IMR-90 (cell line): ENCODE measurements around the gene PRCP. TPM values are rescaled to one million over a fixed set of nuclear protein-coding genes. Genes with fewer than 3 reads are reported as not detected.

Experiments
- ATAC-seq: fragments of 200-7000 bp; cut with Tn5 transposase; 2 replicates; pipeline ENCODE4 v1.9.1; 2020; ENCODE audit warnings: low read depth, mild to moderate bottlenecking, moderate library complexity
- BruUV-seq: library from RNA; stranded (reverse); fragments of 400-500 nt; replicated peaks from 2 replicates; lab custom pipeline; 2021; lab: Mats Ljungman, UMichigan
- CTCF ChIA-PET: fragments of 300-600 bp; formaldehyde crosslinking; extraction: SDS; loops from one replicate; lab custom pipeline; 2021; ENCODE audit warnings: antibody characterized with exemption; lab: Yijun Ruan, JAX
- POLR2A ChIA-PET: fragments of 300-600 bp; sonication (Branson Sonifier 250); formaldehyde crosslinking; loops from one replicate; lab custom pipeline; 2022; ENCODE audit warnings: antibody characterized with exemption; ENCODE audit not compliant: unreplicated experiment; lab: Charles Lee
- DNase-seq: peaks from one replicate; pipeline ENCODE4 v3.0.0; 2013
- H2AFZ ChIP-seq: replicated peaks from 2 replicates; pipeline ENCODE3; 2013; ENCODE audit warnings: low read length, mild to moderate bottlenecking; ENCODE audit not compliant: poor library complexity
- H2AK5ac ChIP-seq: 2 replicates; pipeline ENCODE4 v1.6.1; 2013; ENCODE audit warnings: low read depth, low read length, inconsistent platforms
- H2AK9ac ChIP-seq: replicated peaks from 2 replicates; pipeline ENCODE3; 2013; ENCODE audit warnings: mild to moderate bottlenecking, low read depth, low read length, moderate library complexity; ENCODE audit not compliant: poor library complexity
- H2BK120ac ChIP-seq: 2 replicates; pipeline ENCODE4 v1.6.1; 2013; ENCODE audit warnings: low read depth, low read length, inconsistent platforms
- H2BK15ac ChIP-seq: 3 replicates; pipeline ENCODE4 v1.6.1; 2013; ENCODE audit warnings: low read depth, low read length, inconsistent platforms
- H2BK20ac ChIP-seq: 2 replicates; pipeline ENCODE4 v1.6.1; 2013; ENCODE audit warnings: low read depth, mild to moderate bottlenecking, inconsistent platforms, low read length, moderate library complexity
- H2BK5ac ChIP-seq: 2 replicates; pipeline ENCODE4 v1.6.1; 2013; ENCODE audit warnings: mild to moderate bottlenecking, low read depth, low read length, inconsistent platforms; ENCODE audit not compliant: poor library complexity, severe bottlenecking
- H3K14ac ChIP-seq: replicated peaks from 2 replicates; pipeline ENCODE4 v1.6.1; 2013; ENCODE audit warnings: low read depth, low read length, inconsistent platforms
- H3K18ac ChIP-seq: 2 replicates; pipeline ENCODE4 v1.6.1; 2013; ENCODE audit warnings: low read depth, low read length, control low read depth
- H3K23ac ChIP-seq: 2 replicates; pipeline ENCODE4 v1.6.1; 2013; ENCODE audit warnings: low read depth, low read length, inconsistent platforms
- H3K27ac ChIP-seq: 2 replicates; pipeline ENCODE4 v1.5.1; 2013; ENCODE audit warnings: mild to moderate bottlenecking, control low read depth, low read length; ENCODE audit not compliant: insufficient read depth
- H3K27me3 ChIP-seq: 2 replicates; pipeline ENCODE4 v1.6.1; 2013; ENCODE audit warnings: low read length; ENCODE audit not compliant: control insufficient read depth, insufficient read depth
- H3K36me3 ChIP-seq: 2 replicates; pipeline ENCODE4 v1.6.1; 2013; ENCODE audit warnings: low read length, mixed read lengths; ENCODE audit not compliant: control insufficient read depth, insufficient read depth
- H3K4ac ChIP-seq: 2 replicates; pipeline ENCODE4 v1.6.1; 2013; ENCODE audit warnings: low read depth, low read length, inconsistent platforms
- H3K4me1 ChIP-seq: 2 replicates; pipeline ENCODE4 v1.6.1; 2013; ENCODE audit warnings: low read length, mixed read lengths; ENCODE audit not compliant: control insufficient read depth, insufficient read depth
- H3K4me2 ChIP-seq: 2 replicates; pipeline ENCODE4 v1.6.1; 2013; ENCODE audit warnings: low read depth, mild to moderate bottlenecking, control low read depth, low read length, moderate library complexity
- H3K4me3 ChIP-seq: 2 replicates; pipeline ENCODE4 v1.5.1; 2013; ENCODE audit warnings: low read depth, mild to moderate bottlenecking, control low read depth, low read length, moderate library complexity; ENCODE audit not compliant: insufficient read depth
- H3K56ac ChIP-seq: 2 replicates; pipeline ENCODE4 v1.6.1; 2013; ENCODE audit warnings: low read length, inconsistent platforms; ENCODE audit not compliant: insufficient read depth; ENCODE audit errors: extremely low read depth
- H3K79me1 ChIP-seq, 2 experiments: 2 replicates each; pipeline ENCODE4 v1.6.1; 2013; ENCODE audit warnings: low read length in 2 of 2, inconsistent platforms in 1 of 2, low read depth in 1 of 2
- H3K9ac ChIP-seq: 2 replicates; pipeline ENCODE4 v1.6.1; 2013; ENCODE audit warnings: low read depth, low read length, control low read depth
- H3K9me1 ChIP-seq: 2 replicates; pipeline ENCODE4 v1.6.1; 2013; ENCODE audit warnings: low read length, inconsistent platforms; ENCODE audit not compliant: insufficient read depth
- H3K9me3 ChIP-seq: 2 replicates; pipeline ENCODE4 v1.6.1; 2013; ENCODE audit warnings: low read length; ENCODE audit not compliant: control insufficient read depth, insufficient read depth
- H4K20me1 ChIP-seq: 2 replicates; pipeline ENCODE4 v1.6.1; 2013; ENCODE audit warnings: low read length, inconsistent platforms; ENCODE audit not compliant: insufficient read depth
- H4K5ac ChIP-seq: 2 replicates; pipeline ENCODE4 v1.6.1; 2013; ENCODE audit warnings: mild to moderate bottlenecking, low read depth, low read length, control low read depth
- H4K8ac ChIP-seq, 2 experiments: 2 replicates each; pipeline ENCODE4 v1.6.1; 2013; ENCODE audit warnings: low read depth in 2 of 2, low read length in 2 of 2, control low read depth in 1 of 2, inconsistent platforms in 1 of 2
- H4K91ac ChIP-seq: 2 replicates; pipeline ENCODE4 v1.6.1; 2013; ENCODE audit warnings: low read depth, low read length, inconsistent platforms; ENCODE audit not compliant: insufficient read depth
- FOS ChIP-seq: fragments of 150-350 bp; IDR thresholded peaks from 2 replicates; pipeline ENCODE4 v1.6.1; 2016; ENCODE audit warnings: low read depth, low read length
- NFE2L2 ChIP-seq: fragments of 150-350 bp; IDR thresholded peaks from 2 replicates; pipeline ENCODE4 v1.6.1; 2016; ENCODE audit warnings: low read depth, mild to moderate bottlenecking, low read length
- POLR2A ChIP-seq: IDR thresholded peaks from 2 replicates; pipeline ENCODE4 v1.6.1; 2012; ENCODE audit warnings: mild to moderate bottlenecking, low read depth, low read length
- RCOR1 ChIP-seq: IDR thresholded peaks from 2 replicates; pipeline ENCODE4 v1.6.1; 2012; ENCODE audit warnings: mild to moderate bottlenecking, low read length, improper control_type of control experiment; ENCODE audit not compliant: insufficient replicate concordance
- dilution Hi-C: fragments of 300-500 bp; cut with HindIII; formaldehyde crosslinking; loops from one replicate; pipeline ENCODE4 v1.14.3; 2018; ENCODE audit warnings: low sequenced_read_pairs; ENCODE audit not compliant: unreplicated experiment
- in situ Hi-C: fragments of 300-500 bp; cut with MboI; formaldehyde crosslinking; loops from 3 replicates; pipeline ENCODE4 v1.14.3; 2019; ENCODE audit warnings: low sequenced_read_pairs, inconsistent platforms, mixed read lengths
- intact Hi-C: fragments of 100-400 bp; cut with micrococcal nuclease; formaldehyde crosslinking; loops from 2 replicates; pipeline ENCODE4 v1.10.0; 2022
- polyA plus RNA-seq, 3 experiments: library from polyadenylated mRNA; depleted of rRNA; stranded (reverse); fragments of >200 nt; gene quantifications; 2 replicates each; pipeline ENCODE4 v1.2.3, GENCODE V29; 2012; ENCODE audit warnings: low replicate concordance in 1 of 3
- total RNA-seq: library from RNA; depleted of rRNA; stranded (reverse); fragments of >200 nt; gene quantifications from 2 replicates; pipeline ENCODE4 v1.2.3, GENCODE V29; 2012
- TF ChIP-seq, protein P1 (sequence below): conservative IDR thresholded peaks from 2 replicates; pipeline ENCODE4 v1.5.1; 2012; ENCODE audit warnings: mild to moderate bottlenecking, low read depth, low read length, improper control_type of control experiment

PRCP gene
- total and polyA plus RNA-seq, 2 of the 4 experiments (the other 2 are of a cell fraction): 31.7 to 64.9 TPM

DNA sequence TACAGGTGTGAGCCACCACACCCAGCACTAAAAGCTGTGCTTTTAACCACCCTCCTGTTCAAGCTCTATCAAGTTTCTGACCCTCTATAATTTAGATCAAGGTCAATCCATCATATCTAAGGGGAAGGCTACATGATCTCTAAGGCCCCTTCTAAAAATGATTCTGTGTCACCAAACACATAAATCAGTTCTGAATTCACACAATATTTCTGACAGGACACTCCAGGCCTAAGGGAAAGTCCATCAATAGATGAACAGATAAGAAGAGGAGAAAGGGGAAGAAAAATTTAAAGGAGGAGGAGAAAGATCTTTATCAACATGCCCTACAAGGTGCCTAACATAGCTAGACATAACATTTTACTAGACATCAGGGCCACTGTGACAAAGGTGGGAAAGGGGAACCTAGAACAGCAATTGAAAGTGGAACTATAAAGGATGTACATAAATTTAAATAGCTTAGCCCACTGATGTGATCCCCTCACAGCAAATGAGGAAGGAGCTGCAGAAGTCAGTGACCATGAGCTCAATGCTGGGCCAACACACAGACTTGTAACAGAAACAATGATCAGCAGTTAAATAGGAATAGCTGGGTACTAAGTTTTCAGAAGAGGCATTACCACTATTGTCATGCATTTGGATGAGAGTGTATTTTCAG, 4.7 kb downstream of the PRCP start:
- no TSS peak for BruUV-seq
- no peak overlapping the region for H3K4me2 ChIP-seq
- H2AFZ ChIP-seq: no peak overlapping the region
- ChIA-PET CTCF (interaction anchor here (0.8 to 1.8 kb wide), 2 partner anchors 18 to 28 kb away, joined by 3 to 8 read pairs; no protein-coding TSS in a partner anchor), POLR2A (no interaction called here)
- TF ChIP-seq FOS (no peak), NFE2L2 (no peak), RCOR1 (no peak), POLR2A (no peak)
- TF ChIP-seq, protein P1, sequence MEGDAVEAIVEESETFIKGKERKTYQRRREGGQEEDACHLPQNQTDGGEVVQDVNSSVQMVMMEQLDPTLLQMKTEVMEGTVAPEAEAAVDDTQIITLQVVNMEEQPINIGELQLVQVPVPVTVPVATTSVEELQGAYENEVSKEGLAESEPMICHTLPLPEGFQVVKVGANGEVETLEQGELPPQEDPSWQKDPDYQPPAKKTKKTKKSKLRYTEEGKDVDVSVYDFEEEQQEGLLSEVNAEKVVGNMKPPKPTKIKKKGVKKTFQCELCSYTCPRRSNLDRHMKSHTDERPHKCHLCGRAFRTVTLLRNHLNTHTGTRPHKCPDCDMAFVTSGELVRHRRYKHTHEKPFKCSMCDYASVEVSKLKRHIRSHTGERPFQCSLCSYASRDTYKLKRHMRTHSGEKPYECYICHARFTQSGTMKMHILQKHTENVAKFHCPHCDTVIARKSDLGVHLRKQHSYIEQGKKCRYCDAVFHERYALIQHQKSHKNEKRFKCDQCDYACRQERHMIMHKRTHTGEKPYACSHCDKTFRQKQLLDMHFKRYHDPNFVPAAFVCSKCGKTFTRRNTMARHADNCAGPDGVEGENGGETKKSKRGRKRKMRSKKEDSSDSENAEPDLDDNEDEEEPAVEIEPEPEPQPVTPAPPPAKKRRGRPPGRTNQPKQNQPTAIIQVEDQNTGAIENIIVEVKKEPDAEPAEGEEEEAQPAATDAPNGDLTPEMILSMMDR: no peak
- no peak overlapping the region for H3K14ac ChIP-seq
- intact Hi-C loops: no loop called here
- 0 out of 2 replicates have a peak, but pooled peaks cover 1% of the 10 kb centered on the region for H3K4me1 ChIP-seq
- H3K9me1 ChIP-seq: 0 out of 2 replicates have a peak, but pooled peaks cover 2% of the 10 kb centered on the region
- no peak overlapping the region for H3K27ac ChIP-seq
- in situ Hi-C loops: no loop called here
- H2BK120ac ChIP-seq: no peak overlapping the region
- H4K5ac ChIP-seq: no peak overlapping the region
- H4K20me1 ChIP-seq: no peaks in the 10 kb centered on the region
- no peak overlapping the region for H2AK9ac ChIP-seq
- ATAC-seq: no peak
- H4K91ac ChIP-seq: no peak overlapping the region
- no peaks in the 10 kb centered on the region for H3K9me3 ChIP-seq
- H3K4me3 ChIP-seq: no peak overlapping the region
- H2BK5ac ChIP-seq: no peak overlapping the region
- no peak overlapping the region for H3K56ac ChIP-seq
- H3K4ac ChIP-seq: no peak overlapping the region
- H3K18ac ChIP-seq: no peak overlapping the region
- dilution Hi-C loops: no loop called here
- peaks cover 16 to 23% of the 10 kb centered on the region in 2 experiments for H3K79me1 ChIP-seq
- H3K9ac ChIP-seq: no peak overlapping the region
- H2BK20ac ChIP-seq: no peak overlapping the region
- no peaks in the 10 kb centered on the region for H3K36me3 ChIP-seq
- H2AK5ac ChIP-seq: no peak overlapping the region
- H3K27me3 ChIP-seq: no peaks in the 10 kb centered on the region
- no peak overlapping the region for H3K23ac ChIP-seq
- no peak overlapping the region for H2BK15ac ChIP-seq
- no peak for DNase-seq
- H4K8ac ChIP-seq: no peak overlapping the region
